Suprapubic skin (tissue), 4 donors: ENCODE measurements around the gene CDK13. TPM values are rescaled to one million over a fixed set of nuclear protein-coding genes. Genes with fewer than 3 reads are reported as not detected.

ENCODE experiments used
- DNase-seq, 2 donors: peaks; one replicate each; pipeline ENCODE4 v3.0.0-alpha.2; 2019; ENCODE audit warnings: low spot score in 2 of 2
- H3K27ac ChIP-seq: fragments of 200-600 bp; sonication (generic); one replicate; pipeline ENCODE4 v1.5.1; 2019
- H3K27me3 ChIP-seq: fragments of 200-600 bp; sonication (generic); one replicate; pipeline ENCODE4 v1.5.1; 2019
- H3K36me3 ChIP-seq: fragments of 200-600 bp; sonication (generic); one replicate; pipeline ENCODE4 v1.5.1; 2019
- H3K4me1 ChIP-seq: fragments of 200-600 bp; sonication (generic); one replicate; pipeline ENCODE4 v1.5.1; 2019
- H3K4me3 ChIP-seq: fragments of 200-600 bp; sonication (generic); one replicate; pipeline ENCODE4 v1.5.1; 2019; ENCODE audit warnings: mild to moderate bottlenecking
- H3K9me3 ChIP-seq: fragments of 200-600 bp; sonication (generic); one replicate; pipeline ENCODE4 v1.5.1; 2019
- EP300 ChIP-seq: sonication (generic); formaldehyde crosslinking; IDR thresholded peaks from one replicate; pipeline ENCODE4 v1.6.1; 2017; ENCODE audit warnings: antibody characterized with exemption
- POLR2A ChIP-seq, 2 donors: fragments of 450-650 bp; IDR thresholded peaks; one replicate each; pipeline ENCODE4 v1.6.1; 2017; ENCODE audit warnings: antibody characterized with exemption in 2 of 2, mild to moderate bottlenecking in 2 of 2, moderate library complexity in 2 of 2
- POLR2AphosphoS5 ChIP-seq, 3 donors: sonication (generic); formaldehyde crosslinking; IDR thresholded peaks; one replicate each; pipeline ENCODE4 v1.6.1; 2017; ENCODE audit warnings: antibody characterized with exemption in 3 of 3
- WGBS: methylation state at CpG from one replicate; pipeline ENCODE4 v1.1.5; 2018; 5-methylcytosine and 5-hydroxymethylcytosine counted together
- total RNA-seq, 4 donors: library from RNA; depleted of rRNA; stranded (reverse); fragments of >200 nt; gene quantifications; one replicate each; pipeline ENCODE4 v1.1.0, GENCODE V29; 2016
- TF ChIP-seq, protein P1 (sequence below), 2 donors: fragments of 200-600 bp in 1 of 2; fragments of 450-650 bp in 1 of 2; sonication (generic) in 1 of 2; IDR thresholded peaks; one replicate each; pipeline ENCODE4 v1.5.1; 2016 to 2019; ENCODE audit warnings: antibody characterized with exemption in 2 of 2, mild to moderate bottlenecking in 1 of 2, moderate library complexity in 1 of 2

CDK13 gene
- total RNA-seq, 4 donors from 2014 or later: 47.1 to 123 (median 75.5) TPM

DNA sequence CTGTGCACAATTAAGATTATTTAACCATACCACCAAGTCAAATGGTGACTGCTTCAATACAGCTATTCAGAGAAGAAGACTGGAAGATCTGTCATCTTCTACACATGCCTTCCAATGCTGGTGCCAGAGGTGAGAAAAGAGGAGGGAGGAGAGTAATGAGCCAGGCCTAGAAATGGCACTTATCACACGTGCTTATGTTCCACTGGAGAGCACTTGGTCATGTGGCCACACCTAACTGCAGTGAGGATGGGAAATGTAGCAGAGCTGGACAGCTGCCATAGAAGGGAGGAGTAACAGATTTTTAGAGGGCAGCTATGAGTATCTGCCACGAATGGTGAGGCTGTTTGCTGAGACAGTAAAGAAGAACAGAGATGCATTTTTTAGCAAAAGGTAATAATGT lies 107.2 kb downstream of the CDK13 start:
- Histone ChIP-seq H3K27me3 (no peaks in the 10 kb centered on the region), H3K4me3 (no peak overlapping the region), H3K9me3 (no peaks in the 10 kb centered on the region), H3K36me3 (peaks cover 4% of the 10 kb centered on the region), H3K27ac (no peak overlapping the region), H3K4me1 (peaks cover 4% of the 10 kb centered on the region)
- TF ChIP-seq POLR2AphosphoS5 (IDR thresholded peaks at IDR 0.05) (no peak), POLR2A (IDR thresholded peaks at IDR 0.05) (no peak), EP300 (no peak)
- TF ChIP-seq, protein P1, sequence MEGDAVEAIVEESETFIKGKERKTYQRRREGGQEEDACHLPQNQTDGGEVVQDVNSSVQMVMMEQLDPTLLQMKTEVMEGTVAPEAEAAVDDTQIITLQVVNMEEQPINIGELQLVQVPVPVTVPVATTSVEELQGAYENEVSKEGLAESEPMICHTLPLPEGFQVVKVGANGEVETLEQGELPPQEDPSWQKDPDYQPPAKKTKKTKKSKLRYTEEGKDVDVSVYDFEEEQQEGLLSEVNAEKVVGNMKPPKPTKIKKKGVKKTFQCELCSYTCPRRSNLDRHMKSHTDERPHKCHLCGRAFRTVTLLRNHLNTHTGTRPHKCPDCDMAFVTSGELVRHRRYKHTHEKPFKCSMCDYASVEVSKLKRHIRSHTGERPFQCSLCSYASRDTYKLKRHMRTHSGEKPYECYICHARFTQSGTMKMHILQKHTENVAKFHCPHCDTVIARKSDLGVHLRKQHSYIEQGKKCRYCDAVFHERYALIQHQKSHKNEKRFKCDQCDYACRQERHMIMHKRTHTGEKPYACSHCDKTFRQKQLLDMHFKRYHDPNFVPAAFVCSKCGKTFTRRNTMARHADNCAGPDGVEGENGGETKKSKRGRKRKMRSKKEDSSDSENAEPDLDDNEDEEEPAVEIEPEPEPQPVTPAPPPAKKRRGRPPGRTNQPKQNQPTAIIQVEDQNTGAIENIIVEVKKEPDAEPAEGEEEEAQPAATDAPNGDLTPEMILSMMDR (IDR thresholded peaks at IDR 0.05): no peak
- WGBS: 11% methylated on average over 2 of the region's 2 CpGs
- DNase-seq: no peak

DNA sequence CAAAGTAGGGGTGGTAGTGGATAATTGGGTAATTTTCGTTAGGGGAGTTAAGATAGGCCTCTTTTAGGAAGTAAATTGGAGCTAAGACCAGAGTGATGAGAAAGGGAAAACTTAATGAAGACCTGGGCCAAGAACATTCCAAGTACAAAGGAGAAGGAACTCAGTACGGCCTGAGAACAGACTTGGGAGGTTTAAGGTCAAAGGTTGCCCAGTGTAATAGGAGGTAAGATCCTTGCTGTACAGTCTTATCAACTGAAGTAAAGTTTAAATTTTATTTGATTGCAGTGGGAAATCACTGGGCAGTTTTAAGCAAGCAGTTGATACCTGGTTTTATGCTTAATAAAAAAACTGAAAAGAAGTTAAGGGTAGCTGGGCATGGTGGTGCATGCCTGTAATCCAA lies 108.0 kb downstream of the CDK13 start:
- WGBS: 84% methylated on average over 2 of the region's 2 CpGs
- Histone ChIP-seq H3K4me1 (peaks cover 4% of the 10 kb centered on the region), H3K27me3 (no peaks in the 10 kb centered on the region), H3K9me3 (no peaks in the 10 kb centered on the region), H3K4me3 (no peak overlapping the region), H3K36me3 (peaks cover 8% of the 10 kb centered on the region), H3K27ac (no peak overlapping the region)
- no peak for DNase-seq
- no peak for TF ChIP-seq POLR2A (IDR thresholded peaks at IDR 0.05)
- TF ChIP-seq EP300: no peak
- TF ChIP-seq POLR2AphosphoS5 (IDR thresholded peaks at IDR 0.05): no peak
- TF ChIP-seq, protein P1 (IDR thresholded peaks at IDR 0.05): no peak

DNA sequence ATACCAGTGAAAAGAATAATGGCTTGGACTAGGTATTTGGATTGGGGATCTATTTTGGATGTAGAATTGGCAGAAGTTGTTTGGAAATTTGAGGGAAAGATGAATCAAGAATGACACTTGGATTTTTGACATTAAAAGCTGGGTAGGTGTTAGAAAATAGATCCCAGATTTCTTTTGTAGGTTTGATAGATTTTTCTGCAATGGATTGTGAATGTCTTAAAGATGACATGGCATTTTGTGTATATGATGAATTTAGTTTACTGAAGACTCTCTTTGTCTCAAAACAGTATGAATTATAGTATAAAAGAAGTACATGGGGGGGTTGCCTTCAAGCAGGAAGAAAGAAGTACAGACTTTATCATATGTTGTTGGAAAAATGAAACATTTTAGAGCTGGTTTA lies 108.6 kb downstream of the CDK13 start:
- TF ChIP-seq POLR2A (IDR thresholded peaks at IDR 0.05) (no peak), EP300 (no peak), POLR2AphosphoS5 (IDR thresholded peaks at IDR 0.05) (no peak)
- TF ChIP-seq, protein P1 (IDR thresholded peaks at IDR 0.05): no peak
- no peaks in the 10 kb centered on the region for H3K27me3 ChIP-seq

DNA sequence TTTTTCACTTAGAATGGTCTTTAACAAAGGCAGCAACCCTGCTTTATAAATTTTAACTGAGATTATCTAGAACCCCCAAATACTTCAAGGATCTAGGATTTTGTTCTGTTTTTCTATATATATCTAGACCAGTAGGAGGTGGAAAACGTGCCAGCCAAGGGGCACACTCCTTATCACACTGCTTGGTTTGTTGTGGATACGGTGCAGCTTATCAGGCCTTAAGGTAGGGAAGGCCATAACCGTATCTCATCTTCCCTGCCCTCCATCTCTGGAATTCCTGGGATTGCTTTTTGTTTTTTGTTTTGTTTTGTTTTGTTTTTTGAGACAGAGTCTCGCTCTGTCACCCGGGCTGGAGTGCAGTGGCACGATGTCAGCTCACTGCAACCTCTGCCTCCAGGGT lies 109.0 kb downstream of the CDK13 start:
- Histone ChIP-seq H3K4me1 (peaks cover 4% of the 10 kb centered on the region), H3K27ac (no peak overlapping the region), H3K36me3 (peaks cover 15% of the 10 kb centered on the region), H3K27me3 (no peaks in the 10 kb centered on the region), H3K9me3 (no peaks in the 10 kb centered on the region), H3K4me3 (no peak overlapping the region)
- DNase-seq: no peak
- no peak for TF ChIP-seq EP300
- 89% methylated on average over 6 of the region's 6 CpGs for WGBS

More for the DNA sequence above, 108.6 kb downstream of the CDK13 start:
- Histone ChIP-seq H3K4me1 (peaks cover 4% of the 10 kb centered on the region), H3K36me3 (peaks cover 14% of the 10 kb centered on the region), H3K4me3 (no peak overlapping the region), H3K27ac (no peak overlapping the region), H3K9me3 (no peaks in the 10 kb centered on the region)
- DNase-seq: no peak

DNA sequence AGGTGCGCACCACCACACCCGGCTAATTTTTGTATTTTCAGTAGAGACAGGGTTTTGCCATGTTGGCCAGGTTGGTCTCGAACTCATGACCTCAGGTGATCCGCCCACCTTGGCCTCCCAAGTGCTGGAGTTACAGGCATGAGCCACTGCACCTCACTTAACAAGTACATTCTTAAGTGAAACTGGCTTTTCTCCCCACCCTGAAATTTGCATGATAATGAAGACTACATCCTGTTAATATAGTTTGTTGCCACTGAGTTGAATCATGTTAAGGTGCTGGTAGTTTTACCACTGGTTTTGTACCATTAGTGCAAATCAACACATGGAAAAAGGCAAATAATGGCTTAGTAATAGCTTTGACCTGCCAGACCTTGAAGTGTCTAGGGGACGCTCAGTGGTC lies 122.2 kb downstream of the CDK13 start:
- H3K36me3 ChIP-seq: peaks cover 8% of the 10 kb centered on the region
- no peak for TF ChIP-seq POLR2AphosphoS5 (IDR thresholded peaks at IDR 0.05)
- TF ChIP-seq, protein P1 (IDR thresholded peaks at IDR 0.05): no peak
- no peak for TF ChIP-seq EP300
- no peak for TF ChIP-seq POLR2A (IDR thresholded peaks at IDR 0.05)
- WGBS: 94% methylated on average over 5 of the region's 5 CpGs

DNA sequence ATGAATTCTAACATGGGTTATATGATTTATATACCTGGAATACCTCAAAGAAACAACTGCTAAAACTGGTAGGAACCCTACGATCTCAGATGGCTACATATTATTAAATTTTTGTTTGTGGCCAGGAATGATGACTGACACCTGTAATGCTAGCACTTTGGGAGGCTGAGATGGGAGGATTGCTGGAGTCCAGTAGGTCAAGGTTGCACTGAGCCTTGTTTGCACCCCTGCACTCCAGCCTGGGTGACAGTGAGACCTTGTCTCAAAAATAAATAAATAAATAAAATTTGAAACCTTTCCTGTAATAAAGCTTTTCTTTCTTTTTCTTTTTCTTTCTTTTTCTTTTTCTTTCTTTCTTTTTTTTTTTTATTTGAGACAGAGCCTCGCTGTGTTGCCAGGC lies 123.2 kb downstream of the CDK13 start:
- no peak for DNase-seq
- H3K4me1 ChIP-seq: no peaks in the 10 kb centered on the region
- H3K27ac ChIP-seq: no peak overlapping the region
- TF ChIP-seq EP300 (no peak), POLR2A (IDR thresholded peaks at IDR 0.05) (no peak)
- TF ChIP-seq, protein P1 (IDR thresholded peaks at IDR 0.05): no peak
- no peak overlapping the region for H3K4me3 ChIP-seq
- no peaks in the 10 kb centered on the region for H3K9me3 ChIP-seq
- peaks cover 8% of the 10 kb centered on the region for H3K36me3 ChIP-seq
- H3K27me3 ChIP-seq: no peaks in the 10 kb centered on the region
- WGBS: 92% methylated on average over 2 of the region's 2 CpGs

More for the DNA sequence above, 122.2 kb downstream of the CDK13 start:
- Histone ChIP-seq H3K4me3 (no peak overlapping the region), H3K4me1 (no peaks in the 10 kb centered on the region), H3K9me3 (no peaks in the 10 kb centered on the region), H3K27ac (no peak overlapping the region), H3K27me3 (no peaks in the 10 kb centered on the region)
- no peak for DNase-seq
